Nephron progenitor cell (in vitro differentiated cells): ENCODE data around the gene HOXD11.

Experiments used
- DNase-seq: peaks from one replicate; pipeline ENCODE4 v3.0.0; 2021
- H3K27ac Mint-ChIP-seq: 2 replicates; pipeline ENCODE4 v1.8.0; 2021; ENCODE audit warnings: mild to moderate bottlenecking, moderate library complexity, mixed read lengths
- H3K27me3 Mint-ChIP-seq: 2 replicates; pipeline ENCODE4 v1.8.0; 2021; ENCODE audit warnings: mild to moderate bottlenecking, low read depth, mixed read lengths; ENCODE audit not compliant: poor library complexity
- H3K36me3 Mint-ChIP-seq: 2 replicates; pipeline ENCODE4 v1.8.0; 2021; ENCODE audit warnings: low read depth, mixed read lengths
- H3K4me1 Mint-ChIP-seq: 2 replicates; pipeline ENCODE4 v1.8.0; 2021; ENCODE audit warnings: mixed read lengths
- H3K4me3 Mint-ChIP-seq: 2 replicates; pipeline ENCODE4 v1.8.0; 2021; ENCODE audit warnings: mild to moderate bottlenecking, moderate library complexity, mixed read lengths
- H3K9me3 Mint-ChIP-seq: 2 replicates; pipeline ENCODE4 v1.8.0; 2021; ENCODE audit warnings: mild to moderate bottlenecking, moderate library complexity, mixed read lengths
- TF ChIP-seq, protein P1 (sequence below): fragments of 200-600 bp; sonication (generic); IDR thresholded peaks from 2 replicates; pipeline ENCODE4 v1.5.0; 2021; ENCODE audit warnings: antibody characterized with exemption

Gene HOXD11

DNA sequence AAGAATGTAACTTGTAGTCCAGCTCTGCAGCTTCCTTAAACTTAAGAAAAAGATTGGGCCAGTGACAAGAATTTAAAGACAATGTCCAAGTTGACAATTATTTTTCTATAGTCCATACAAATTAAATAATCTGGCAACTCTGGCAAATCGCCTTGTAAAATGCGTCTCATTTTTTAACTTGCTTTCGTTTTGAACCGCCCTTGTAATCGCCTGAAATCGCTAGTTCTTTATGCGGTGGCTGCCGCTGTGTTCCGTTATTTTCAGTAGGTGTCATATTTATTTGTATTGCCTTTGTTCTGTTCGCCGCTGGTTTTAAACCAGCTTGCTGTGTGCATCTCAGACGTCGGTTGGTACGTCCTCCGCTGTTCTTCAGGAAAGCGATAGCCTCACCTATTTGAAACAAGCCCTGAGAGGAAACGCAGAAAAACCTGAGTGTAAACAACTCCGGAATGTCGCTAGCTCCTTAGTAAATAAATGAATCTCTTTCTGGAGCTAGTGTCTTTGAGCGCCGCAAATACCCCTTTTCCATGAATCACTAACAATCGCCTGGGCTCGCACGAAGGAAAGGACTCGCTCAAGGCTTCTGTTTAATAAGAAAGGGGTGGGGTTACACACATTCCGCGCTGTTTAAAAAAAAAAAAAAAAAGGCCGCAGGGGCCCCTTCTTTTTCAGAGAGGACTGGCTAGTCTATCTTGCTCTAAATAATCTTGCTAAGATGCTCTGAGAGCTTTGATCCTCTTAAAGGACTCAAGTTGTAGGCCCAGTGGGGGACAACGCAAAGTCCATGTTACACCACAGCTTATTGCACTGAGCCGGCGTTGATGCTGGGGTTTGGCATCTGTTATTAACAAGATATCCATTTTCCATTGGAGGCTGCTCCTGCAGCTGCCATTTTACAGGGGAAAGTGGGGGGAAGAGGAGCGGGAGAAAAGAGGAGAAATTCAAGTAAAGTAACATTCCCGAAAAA lies 25.4 kb downstream of the HOXD11 start:
- TF ChIP-seq, protein P1, sequence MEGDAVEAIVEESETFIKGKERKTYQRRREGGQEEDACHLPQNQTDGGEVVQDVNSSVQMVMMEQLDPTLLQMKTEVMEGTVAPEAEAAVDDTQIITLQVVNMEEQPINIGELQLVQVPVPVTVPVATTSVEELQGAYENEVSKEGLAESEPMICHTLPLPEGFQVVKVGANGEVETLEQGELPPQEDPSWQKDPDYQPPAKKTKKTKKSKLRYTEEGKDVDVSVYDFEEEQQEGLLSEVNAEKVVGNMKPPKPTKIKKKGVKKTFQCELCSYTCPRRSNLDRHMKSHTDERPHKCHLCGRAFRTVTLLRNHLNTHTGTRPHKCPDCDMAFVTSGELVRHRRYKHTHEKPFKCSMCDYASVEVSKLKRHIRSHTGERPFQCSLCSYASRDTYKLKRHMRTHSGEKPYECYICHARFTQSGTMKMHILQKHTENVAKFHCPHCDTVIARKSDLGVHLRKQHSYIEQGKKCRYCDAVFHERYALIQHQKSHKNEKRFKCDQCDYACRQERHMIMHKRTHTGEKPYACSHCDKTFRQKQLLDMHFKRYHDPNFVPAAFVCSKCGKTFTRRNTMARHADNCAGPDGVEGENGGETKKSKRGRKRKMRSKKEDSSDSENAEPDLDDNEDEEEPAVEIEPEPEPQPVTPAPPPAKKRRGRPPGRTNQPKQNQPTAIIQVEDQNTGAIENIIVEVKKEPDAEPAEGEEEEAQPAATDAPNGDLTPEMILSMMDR = no peak
- peak overlapping the region; percentile 100 for H3K27ac Mint-ChIP-seq
- H3K4me3 Mint-ChIP-seq = peak overlapping the region; percentile 100

DNA sequence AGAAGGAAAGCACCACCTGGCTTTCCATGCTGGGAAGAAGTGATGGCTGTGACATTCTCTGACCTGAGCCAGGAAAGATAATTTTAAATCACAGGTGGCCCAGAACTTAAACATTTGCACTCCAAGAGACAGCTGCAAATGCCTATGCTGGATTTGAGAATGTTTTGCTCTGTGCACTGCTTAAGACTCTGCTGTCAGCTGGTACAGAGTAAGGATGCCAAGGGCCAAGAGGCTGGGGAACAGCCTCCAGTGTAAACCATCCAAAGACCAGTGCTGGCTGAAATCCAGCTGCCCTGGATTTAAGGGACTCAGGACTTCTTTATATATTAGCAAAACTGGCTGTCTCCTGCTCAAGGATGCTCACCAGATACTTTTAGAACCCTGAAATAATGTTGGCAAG lies 26.3 kb downstream of the HOXD11 start:
- peak overlapping the region; percentile 100 for H3K27ac Mint-ChIP-seq
- peak overlapping the region; percentile 100 for H3K4me3 Mint-ChIP-seq
- peaks cover 15% of the 10 kb centered on the region for H3K27me3 Mint-ChIP-seq
- TF ChIP-seq, protein P1 = no peak
- H3K9me3 Mint-ChIP-seq = no peaks in the 10 kb centered on the region
- DNase-seq = no peak
- H3K36me3 Mint-ChIP-seq = peaks cover 22% of the 10 kb centered on the region
- peaks cover 36% of the 10 kb centered on the region for H3K4me1 Mint-ChIP-seq

More for the DNA sequence above, 25.4 kb downstream of the HOXD11 start:
- peaks cover 45% of the 10 kb centered on the region for H3K4me1 Mint-ChIP-seq
- peaks cover 13% of the 10 kb centered on the region for H3K36me3 Mint-ChIP-seq
- no peak for DNase-seq
- H3K27me3 Mint-ChIP-seq = peaks cover 15% of the 10 kb centered on the region
- no peaks in the 10 kb centered on the region for H3K9me3 Mint-ChIP-seq

DNA sequence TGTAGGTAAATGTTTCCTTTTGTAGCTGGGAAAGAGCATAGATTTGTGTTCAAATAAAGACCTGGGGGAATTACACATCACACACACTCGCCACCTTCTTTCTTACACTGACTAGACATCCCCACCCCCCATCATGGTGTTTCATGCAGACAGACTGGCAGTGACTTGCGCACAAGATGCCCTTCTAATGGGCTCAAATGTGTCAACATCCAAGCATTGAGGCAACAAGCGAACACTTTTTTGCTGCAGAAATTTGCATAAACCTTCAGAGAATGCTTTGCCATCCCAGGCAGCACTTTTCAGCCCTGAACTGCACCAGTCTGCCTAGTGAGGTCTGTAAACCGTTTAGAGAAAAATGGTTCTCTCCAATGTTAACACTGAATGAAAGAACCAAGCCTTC lies 27.0 kb downstream of the HOXD11 start:
- TF ChIP-seq, protein P1 = no peak
- peaks cover 29% of the 10 kb centered on the region for H3K36me3 Mint-ChIP-seq
- DNase-seq = no peak
- H3K9me3 Mint-ChIP-seq = no peaks in the 10 kb centered on the region
- peaks cover 31% of the 10 kb centered on the region for H3K4me1 Mint-ChIP-seq
- peak overlapping the region; percentile 99 for H3K27ac Mint-ChIP-seq
- peaks cover 15% of the 10 kb centered on the region for H3K27me3 Mint-ChIP-seq
- H3K4me3 Mint-ChIP-seq = peak overlapping the region; percentile 100

- no peak for DNase-seq
- H3K36me3 Mint-ChIP-seq = peaks cover 39% of the 10 kb centered on the region
- peak overlapping the region; percentile 99 for H3K27ac Mint-ChIP-seq
- TF ChIP-seq, protein P1 = no peak
- peaks cover 34% of the 10 kb centered on the region for H3K4me1 Mint-ChIP-seq
- peaks cover 15% of the 10 kb centered on the region for H3K27me3 Mint-ChIP-seq
- H3K4me3 Mint-ChIP-seq = peak overlapping the region; percentile 100
- H3K9me3 Mint-ChIP-seq = no peaks in the 10 kb centered on the region
Observed at GRCh38 chr2:176135035-176135440, 28.0 kb downstream of the HOXD11 start.

DNA sequence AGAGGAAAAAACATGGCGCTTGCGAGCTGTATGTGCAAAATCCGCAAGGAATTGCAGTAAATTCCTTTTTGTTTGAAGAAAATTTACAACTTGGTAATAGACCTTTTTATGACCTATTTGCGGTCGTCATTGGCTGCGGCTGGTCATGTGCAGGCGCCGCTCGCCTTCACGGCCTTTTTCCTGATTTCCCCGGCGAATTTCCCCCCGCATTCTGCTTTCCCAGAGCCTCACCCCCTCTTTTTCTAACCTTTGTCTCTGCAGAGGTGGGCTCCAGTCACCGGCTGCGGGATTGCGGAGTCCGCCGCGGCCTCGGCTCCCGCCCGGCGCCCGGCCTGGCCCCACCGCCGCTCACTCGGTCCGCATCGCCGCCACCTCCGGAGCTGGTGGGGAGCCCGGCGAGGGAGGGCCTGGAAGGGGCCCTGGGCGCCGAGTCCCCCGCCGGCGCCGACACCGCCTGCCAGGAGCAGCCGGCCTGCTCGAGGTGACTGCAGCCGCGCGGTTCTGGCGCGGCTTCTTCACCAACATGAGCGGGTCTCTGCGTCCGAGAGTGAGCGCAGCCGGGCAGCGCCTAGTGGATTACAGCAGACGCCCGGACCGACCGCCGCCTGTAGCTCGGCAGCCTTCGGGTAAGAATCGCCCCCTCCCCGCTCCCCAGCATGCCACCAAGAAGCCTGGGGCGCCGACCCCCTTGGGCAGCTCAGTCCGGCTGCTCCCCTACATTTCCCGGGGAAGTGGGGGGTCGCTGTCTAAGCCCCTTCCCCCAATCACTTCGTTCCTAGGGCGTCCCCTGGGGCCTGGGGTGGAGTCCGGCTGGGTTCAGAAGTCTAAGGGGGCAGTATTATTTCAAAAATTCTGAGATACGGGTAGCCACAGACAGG lies 29.5 kb downstream of the HOXD11 start:
- TF ChIP-seq, protein P1 = no peak
- peak overlapping the region; percentile 100 for H3K4me3 Mint-ChIP-seq
- peaks cover 17% of the 10 kb centered on the region for H3K27me3 Mint-ChIP-seq
- H3K27ac Mint-ChIP-seq = peak overlapping the region; percentile 100
- no peaks in the 10 kb centered on the region for H3K9me3 Mint-ChIP-seq
- DNase-seq = peak; percentile 71
- H3K4me1 Mint-ChIP-seq = peaks cover 43% of the 10 kb centered on the region
- H3K36me3 Mint-ChIP-seq = peaks cover 47% of the 10 kb centered on the region
